SK-N-SH (cell line): Measurements from ENCODE around the gene SLC1A7. TPM values are rescaled to one million over a fixed set of nuclear protein-coding genes. Genes with fewer than 3 reads are reported as not detected.

Experiments used
- CTCF ChIA-PET: fragments of 300-600, 350-600 bp; formaldehyde crosslinking; extraction: SDS; loops from one replicate; lab custom pipeline; 2021; lab: Yijun Ruan, JAX
- POLR2A ChIA-PET: fragments of 350-600 bp; sonication (Branson Sonifier 250); formaldehyde crosslinking; extraction: SDS; loops from one replicate; lab custom pipeline; 2020; ENCODE audit warnings: antibody characterized with exemption, inconsistent platforms; lab: Yijun Ruan, JAX
- DNase-seq: peaks from one replicate; pipeline ENCODE4 v3.0.0; 2012
- H2AFZ ChIP-seq: fragments of 200-600 bp; sonication (generic); 2 replicates; pipeline ENCODE4 v1.8.1; 2016; ENCODE audit warnings: antibody characterized with exemption, mild to moderate bottlenecking, low read depth
- H3F3A ChIP-seq: fragments of 200-600 bp; sonication (generic); replicated peaks from 2 replicates; pipeline ENCODE3; 2016; ENCODE audit warnings: antibody characterized with exemption, mild to moderate bottlenecking; ENCODE audit not compliant: insufficient read depth
- H3K27ac ChIP-seq, 2 experiments: fragments of 200-500 bp in 1 of 2; fragments of 200-600 bp in 1 of 2; sonication (Bioruptor generic) in 1 of 2; sonication (generic), shearing (Covaris generic) in 1 of 2; 2 replicates each; pipeline versions ENCODE4 v1.5.1 to v1.6.1; 2014 to 2016; ENCODE audit warnings: low read depth in 2 of 2, inconsistent platforms in 1 of 2, low read length in 1 of 2, mild to moderate bottlenecking in 1 of 2, mixed read lengths in 1 of 2
- H3K27me3 ChIP-seq: fragments of 200-600 bp; sonication (generic), shearing (Covaris generic); 2 replicates; pipeline ENCODE4 v1.6.1; 2016; ENCODE audit warnings: mixed run types; ENCODE audit not compliant: insufficient read depth
- H3K36me3 ChIP-seq, 2 experiments: fragments of 200-500 bp in 1 of 2; fragments of 200-600 bp in 1 of 2; sonication (Bioruptor generic) in 1 of 2; sonication (generic) in 1 of 2; replicated peaks in 1 of 2; 2 replicates each; pipeline versions ENCODE3 to v1.5.1; 2014 to 2016; ENCODE audit warnings: low read length in 1 of 2, mild to moderate bottlenecking in 1 of 2; ENCODE audit not compliant: insufficient read depth in 2 of 2, control insufficient read depth in 1 of 2
- H3K4me1 ChIP-seq, 2 experiments: fragments of 200-500 bp in 1 of 2; fragments of 200-600 bp in 1 of 2; sonication (Bioruptor generic) in 1 of 2; sonication (generic), shearing (Covaris generic) in 1 of 2; 2 replicates each; pipeline versions ENCODE4 v1.5.1 to v1.6.1; 2014 to 2016; ENCODE audit warnings: low read depth in 1 of 2, low read length in 1 of 2, mixed run types in 1 of 2; ENCODE audit not compliant: insufficient read depth in 2 of 2, control insufficient read depth in 1 of 2
- H3K4me2 ChIP-seq: fragments of 200-600 bp; sonication (generic), shearing (Covaris generic); 2 replicates; pipeline ENCODE4 v1.6.1; 2017; ENCODE audit warnings: mixed run types
- H3K4me3 ChIP-seq, 2 experiments: fragments of 200-500 bp in 1 of 2; fragments of 200-600 bp in 1 of 2; sonication (Bioruptor generic) in 1 of 2; sonication (generic), shearing (Covaris generic) in 1 of 2; 2 replicates each; pipeline versions ENCODE4 v1.5.1 to v1.8.1; 2014 to 2016; ENCODE audit warnings: low read depth in 2 of 2, inconsistent platforms in 1 of 2, low read length in 1 of 2, mild to moderate bottlenecking in 1 of 2, mixed read lengths in 1 of 2, moderate library complexity in 1 of 2
- H3K79me2 ChIP-seq: fragments of 200-600 bp; sonication (generic); 2 replicates; pipeline ENCODE4 v1.8.1; 2017; ENCODE audit warnings: mild to moderate bottlenecking; ENCODE audit not compliant: insufficient read depth
- H3K9ac ChIP-seq: fragments of 200-600 bp; sonication (generic); 2 replicates; pipeline ENCODE4 v1.6.1; 2017; ENCODE audit warnings: mixed run types
- H3K9me2 ChIP-seq: fragments of 200-600 bp; sonication (generic); 2 replicates; pipeline ENCODE4 v1.6.1; 2017; ENCODE audit warnings: mixed run types
- H3K9me3 ChIP-seq: fragments of 200-600 bp; sonication (generic); 2 replicates; pipeline ENCODE4 v1.6.1; 2017; ENCODE audit warnings: mixed run types, mild to moderate bottlenecking, moderate library complexity
- H4K20me1 ChIP-seq: fragments of 200-600 bp; sonication (generic); 2 replicates; pipeline ENCODE4 v1.6.1; 2017; ENCODE audit warnings: mild to moderate bottlenecking, mixed run types; ENCODE audit not compliant: insufficient read depth
- CHD2 ChIP-seq: fragments of 150-350 bp; IDR thresholded peaks from 2 replicates; pipeline ENCODE4 v1.6.1; 2018; ENCODE audit warnings: low read length; ENCODE audit not compliant: partially characterized antibody
- CTCF ChIP-seq: fragments of 200-600 bp; sonication (generic); IDR thresholded peaks from 2 replicates; pipeline ENCODE4 v1.6.1; 2017; ENCODE audit warnings: antibody characterized with exemption, mild to moderate bottlenecking, moderate library complexity
- EP300 ChIP-seq, 2 experiments: IDR thresholded peaks; 2 replicates each; pipeline versions ENCODE4 v1.4.0 to v1.6.1; 2012; ENCODE audit warnings: borderline replicate concordance in 1 of 2, low read depth in 1 of 2, low read length in 1 of 2
- EZH2phosphoT487 ChIP-seq: fragments of 200-600 bp; sonication (generic); IDR thresholded peaks from 2 replicates; pipeline ENCODE4 v1.6.1; 2017; ENCODE audit warnings: low read depth, mixed run types, mild to moderate bottlenecking, antibody characterized with exemption, moderate library complexity, borderline replicate concordance
- FOXJ3 ChIP-seq: sonication (generic); formaldehyde crosslinking; IDR thresholded peaks from 2 replicates; pipeline ENCODE4 v1.5.1; 2020; ENCODE audit warnings: mild to moderate bottlenecking, missing genetic modification reagents
- FOXM1 ChIP-seq: IDR thresholded peaks from 2 replicates; pipeline ENCODE4 v1.4.0; 2012; ENCODE audit warnings: low read depth, mild to moderate bottlenecking
- GABPA ChIP-seq: IDR thresholded peaks from 2 replicates; pipeline ENCODE4 v1.4.0; 2012; ENCODE audit warnings: low read depth, mild to moderate bottlenecking
- IRF3 ChIP-seq: fragments of 150-350 bp; IDR thresholded peaks from 2 replicates; pipeline ENCODE4 v1.6.1; 2016; ENCODE audit warnings: mild to moderate bottlenecking, low read depth, low read length
- JUND ChIP-seq: IDR thresholded peaks from 2 replicates; pipeline ENCODE4 v1.4.0; 2012
- MXI1 ChIP-seq: IDR thresholded peaks from 2 replicates; pipeline ENCODE4 v1.6.1; 2012; ENCODE audit warnings: mild to moderate bottlenecking, low read depth, low read length, improper control_type of control experiment
- NRF1 ChIP-seq: IDR thresholded peaks from 2 replicates; pipeline ENCODE4 v1.6.1; 2012; ENCODE audit warnings: low read depth, mild to moderate bottlenecking, low read length
- RAD21 ChIP-seq: IDR thresholded peaks from 2 replicates; pipeline ENCODE4 v1.6.1; 2012; ENCODE audit warnings: mild to moderate bottlenecking, low read length
- RCOR1 ChIP-seq: fragments of 150-350 bp; IDR thresholded peaks from 2 replicates; pipeline ENCODE4 v1.6.1; 2017; ENCODE audit warnings: antibody characterized with exemption, low read length
- RFX5 ChIP-seq: IDR thresholded peaks from 2 replicates; pipeline ENCODE4 v1.6.1; 2012; ENCODE audit warnings: mild to moderate bottlenecking, improper control_type of control experiment, low read length
- SIN3A ChIP-seq: IDR thresholded peaks from 2 replicates; pipeline ENCODE4 v1.6.1; 2012; ENCODE audit warnings: low read depth, mild to moderate bottlenecking, low read length, moderate library complexity, borderline replicate concordance
- SMC3 ChIP-seq: IDR thresholded peaks from 2 replicates; pipeline ENCODE4 v1.6.1; 2012; ENCODE audit warnings: low read depth, low read length, improper control_type of control experiment
- TCF12 ChIP-seq: IDR thresholded peaks from 2 replicates; pipeline ENCODE4 v1.4.0; 2012
- TEAD4 ChIP-seq: IDR thresholded peaks from 2 replicates; pipeline ENCODE4 v1.4.0; 2012; ENCODE audit warnings: mild to moderate bottlenecking, borderline replicate concordance; ENCODE audit not compliant: insufficient read depth
- YY1 ChIP-seq: IDR thresholded peaks from 2 replicates; pipeline ENCODE4 v1.4.0; 2012; ENCODE audit warnings: low read depth, mild to moderate bottlenecking
- WGBS: methylation state at CpG from one replicate; pipeline ENCODE4 v1.1.6; 2017; ENCODE audit warnings: low lambda C conversion rate; 5-methylcytosine and 5-hydroxymethylcytosine counted together
- polyA plus RNA-seq, 3 experiments: library from polyadenylated mRNA; depleted of rRNA; stranded (reverse); fragments of >200 nt; gene quantifications; 2 replicates each; pipeline ENCODE4 v1.2.3, GENCODE V29; 2012

The SLC1A7 gene
- polyA plus RNA-seq, 1 of the 3 experiments (the other 2 are of a cell fraction): not detected

- no peaks in the 10 kb centered on the region for H3F3A ChIP-seq
- H3K4me3 ChIP-seq: no peak overlapping the region
- H3K27ac ChIP-seq: no peak overlapping the region
- no peaks in the 10 kb centered on the region for H3K27me3 ChIP-seq
- no peaks in the 10 kb centered on the region for H3K9me3 ChIP-seq
- POLR2A ChIA-PET: no interaction called here
- CTCF ChIA-PET: interaction anchor here (0.9 to 2.6 kb wide), 6 partner anchors 8 to 254 kb away, joined by 3 to 9 read pairs (median 8); no protein-coding TSS in a partner anchor
- peaks cover 0 to 9% of the 10 kb centered on the region in 2 experiments; a peak in 1 of 4 replicates for H3K4me1 ChIP-seq
- no peak overlapping the region for H2AFZ ChIP-seq
- DNase-seq: peak; percentile 50
- H3K9ac ChIP-seq: no peak overlapping the region
- TF ChIP-seq RAD21: peak; percentile 60
- TF ChIP-seq SMC3: peak; percentile 24; the same call in 1 of the 2 replicates
- no peak for TF ChIP-seq YY1
- peak; percentile 29; the same call in 1 of the 2 replicates for TF ChIP-seq CTCF
- H3K9me2 ChIP-seq: no peaks in the 10 kb centered on the region
- WGBS: 60% methylated on average over 6 of the region's 6 CpGs
- H4K20me1 ChIP-seq: no peaks in the 10 kb centered on the region
- no peaks in the 10 kb centered on the region for H3K36me3 ChIP-seq
- no peaks in the 10 kb centered on the region for H3K79me2 ChIP-seq
- H3K4me2 ChIP-seq: no peak overlapping the region
Measured at GRCh38 chr1:53172426-53173128, 30.1 kb upstream of the SLC1A7 start.

GRCh38 chr1:53166912-53167311 is 24.5 kb upstream of the SLC1A7 start:
- Histone ChIP-seq H3K4me2 (no peak overlapping the region), H3K36me3 (no peaks in the 10 kb centered on the region), H3K27me3 (no peaks in the 10 kb centered on the region), H3K27ac (no peak overlapping the region), H3K79me2 (no peaks in the 10 kb centered on the region), H2AFZ (no peak overlapping the region), H3K9ac (no peak overlapping the region), H3F3A (no peaks in the 10 kb centered on the region), H4K20me1 (no peaks in the 10 kb centered on the region), H3K4me1 (no peaks in the 10 kb centered on the region; a peak in 1 of 4 replicates), H3K9me2 (no peaks in the 10 kb centered on the region), H3K4me3 (no peak overlapping the region), H3K9me3 (no peaks in the 10 kb centered on the region)
- WGBS: 80% methylated on average over 7 of the region's 8 CpGs
- no peak for TF ChIP-seq MXI1
- no peak for TF ChIP-seq EP300 (IDR thresholded peaks at IDR 0.05; ENCODE audit: borderline replicate concordance in 1 of 2, low read depth in 1 of 2, low read length in 1 of 2)
- no peak for TF ChIP-seq FOXJ3
- TF ChIP-seq CTCF: no peak
- TF ChIP-seq GABPA: no peak
- TF ChIP-seq TCF12: no peak
- no peak for TF ChIP-seq NRF1
- TF ChIP-seq CHD2: no peak
- no peak for TF ChIP-seq RFX5
- TF ChIP-seq RCOR1: no peak
- no peak for TF ChIP-seq IRF3
- TF ChIP-seq JUND: no peak
- TF ChIP-seq SIN3A: no peak
- no peak for TF ChIP-seq TEAD4
- no peak for TF ChIP-seq RAD21
- TF ChIP-seq EZH2phosphoT487: no peak
- TF ChIP-seq YY1: no peak
- TF ChIP-seq FOXM1: no peak
- DNase-seq: no peak
- ChIA-PET POLR2A (no interaction called here), CTCF (interaction anchor here (1.1 to 5.0 kb wide), 2 partner anchors 10 to 16 kb away, joined by 5 to 28 read pairs; no protein-coding TSS in a partner anchor)
